ENCODE data around the gene ETF1. TPM values are rescaled to one million over a fixed set of nuclear protein-coding genes. Genes with fewer than 3 reads are reported as not detected.

The ETF1 gene
- total RNA-seq, 2 donors from 2014 or later, result 106 to 109 TPM

DNA sequence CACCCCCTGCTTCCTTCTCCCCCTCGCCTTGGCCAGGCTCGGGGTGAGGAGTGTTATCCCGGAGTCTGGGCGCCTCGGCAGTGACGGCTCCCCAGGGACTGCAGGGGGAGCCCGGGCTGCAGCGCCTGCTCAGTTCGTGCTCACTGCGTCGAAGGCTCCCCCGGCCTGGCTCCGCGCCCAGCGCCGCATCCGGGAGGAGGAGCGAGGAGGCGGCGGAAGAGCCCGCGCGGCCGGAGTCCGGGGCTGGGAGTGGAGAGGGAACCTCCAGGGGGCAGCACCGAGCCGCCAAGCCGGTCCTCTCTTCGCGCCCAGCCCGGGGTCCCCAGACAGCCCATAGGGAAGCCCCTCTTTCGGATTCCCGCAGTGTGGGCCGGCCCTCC lies 79.0 kb downstream of the ETF1 start:
- Mint-ChIP-seq H3K4me1 (peaks cover 19% of the 10 kb centered on the region), H3K27ac (peak overlapping the region; percentile 96), H3K36me3 (ENCODE audit: low read depth) (peaks cover 11% of the 10 kb centered on the region), H3K27me3 (ENCODE audit: insufficient read depth) (peaks cover 21% of the 10 kb centered on the region), H3K4me3 (peak overlapping the region; percentile 69), H3K9me3 (no peaks in the 10 kb centered on the region)
- Histone ChIP-seq H3K36me3 (ENCODE audit: control insufficient read depth, insufficient read depth, low read length) (peaks cover 10% of the 10 kb centered on the region), H3K27ac (ENCODE audit: low read depth, low read length) (peak overlapping the region; percentile 96), H3K9ac (ENCODE audit: extremely low read depth, low read length, poor library complexity, severe bottlenecking) (peak overlapping the region; percentile 90), H3K4me3 (ENCODE audit: low read length) (peak overlapping the region; percentile 98), H3K9me3 (ENCODE audit: control insufficient read depth, low read length) (no peaks in the 10 kb centered on the region), H3K27me3 (ENCODE audit: control insufficient read depth, insufficient read depth, low read length, poor library complexity, severe bottlenecking) (peaks cover 12% of the 10 kb centered on the region), H3K4me1 (ENCODE audit: control insufficient read depth, insufficient read depth, low read length) (peaks cover 7% of the 10 kb centered on the region)
- peak; percentile 97 for DNase-seq
- WGBS, 2 experiments (ENCODE audit: insufficient coverage in 1 of 2, insufficient read length in 1 of 2), result 0% methylated on average over 4 to 34 of the region's 34 CpGs
- TF ChIP-seq, protein P1, sequence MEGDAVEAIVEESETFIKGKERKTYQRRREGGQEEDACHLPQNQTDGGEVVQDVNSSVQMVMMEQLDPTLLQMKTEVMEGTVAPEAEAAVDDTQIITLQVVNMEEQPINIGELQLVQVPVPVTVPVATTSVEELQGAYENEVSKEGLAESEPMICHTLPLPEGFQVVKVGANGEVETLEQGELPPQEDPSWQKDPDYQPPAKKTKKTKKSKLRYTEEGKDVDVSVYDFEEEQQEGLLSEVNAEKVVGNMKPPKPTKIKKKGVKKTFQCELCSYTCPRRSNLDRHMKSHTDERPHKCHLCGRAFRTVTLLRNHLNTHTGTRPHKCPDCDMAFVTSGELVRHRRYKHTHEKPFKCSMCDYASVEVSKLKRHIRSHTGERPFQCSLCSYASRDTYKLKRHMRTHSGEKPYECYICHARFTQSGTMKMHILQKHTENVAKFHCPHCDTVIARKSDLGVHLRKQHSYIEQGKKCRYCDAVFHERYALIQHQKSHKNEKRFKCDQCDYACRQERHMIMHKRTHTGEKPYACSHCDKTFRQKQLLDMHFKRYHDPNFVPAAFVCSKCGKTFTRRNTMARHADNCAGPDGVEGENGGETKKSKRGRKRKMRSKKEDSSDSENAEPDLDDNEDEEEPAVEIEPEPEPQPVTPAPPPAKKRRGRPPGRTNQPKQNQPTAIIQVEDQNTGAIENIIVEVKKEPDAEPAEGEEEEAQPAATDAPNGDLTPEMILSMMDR (conservative IDR thresholded peaks at IDR 0.05), result peak; percentile 97

DNA sequence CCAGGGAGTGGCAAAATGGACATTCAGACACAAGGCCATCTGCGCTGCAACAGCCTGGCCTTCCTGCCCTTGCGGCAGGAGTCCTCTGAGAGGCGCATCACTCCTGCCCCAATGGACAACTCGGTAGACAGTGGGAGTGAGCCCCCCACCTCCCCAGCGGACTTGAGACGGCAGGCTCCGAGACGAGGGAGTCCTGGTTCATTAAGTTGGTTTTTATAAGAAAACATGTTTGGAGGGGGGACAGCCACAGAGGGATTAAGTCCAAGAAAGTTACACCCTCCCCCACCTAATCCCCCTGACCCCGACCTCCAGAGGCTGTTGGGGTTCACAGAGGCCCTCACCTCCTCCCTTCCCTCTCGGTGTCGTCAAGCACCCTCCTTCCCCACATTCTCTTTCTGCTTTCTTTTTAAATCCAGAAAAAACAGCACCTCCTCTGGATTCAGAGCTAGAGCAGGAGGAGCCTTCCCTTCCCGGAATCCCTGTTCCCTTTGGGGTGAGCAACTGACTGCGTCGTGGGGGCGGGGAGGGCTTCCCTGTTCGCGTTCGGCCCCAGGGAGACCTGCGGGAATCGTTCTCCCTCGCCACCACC lies 79.5 kb downstream of the ETF1 start:
- Histone ChIP-seq H3K4me1 (ENCODE audit: control insufficient read depth, insufficient read depth, low read length) (peaks cover 7% of the 10 kb centered on the region), H3K36me3 (ENCODE audit: control insufficient read depth, insufficient read depth, low read length) (peaks cover 10% of the 10 kb centered on the region), H3K9me3 (ENCODE audit: control insufficient read depth, low read length) (no peaks in the 10 kb centered on the region), H3K4me3 (ENCODE audit: low read length) (peak overlapping the region; percentile 98), H3K27me3 (ENCODE audit: control insufficient read depth, insufficient read depth, low read length, poor library complexity, severe bottlenecking) (peaks cover 12% of the 10 kb centered on the region), H3K9ac (ENCODE audit: extremely low read depth, low read length, poor library complexity, severe bottlenecking) (peak overlapping the region; percentile 90), H3K27ac (ENCODE audit: low read depth, low read length) (peak overlapping the region; percentile 80)
- Mint-ChIP-seq H3K27ac (peak overlapping the region; percentile 92), H3K36me3 (ENCODE audit: low read depth) (peaks cover 11% of the 10 kb centered on the region), H3K27me3 (ENCODE audit: insufficient read depth) (peaks cover 21% of the 10 kb centered on the region), H3K4me1 (peaks cover 19% of the 10 kb centered on the region), H3K9me3 (no peaks in the 10 kb centered on the region), H3K4me3 (peak overlapping the region; percentile 69)
- DNase-seq, result peak; percentile 65
- WGBS, 2 experiments (ENCODE audit: insufficient coverage in 1 of 2, insufficient read length in 1 of 2), result 27 to 64% methylated on average over 3 to 19 of the region's 21 CpGs
- TF ChIP-seq, protein P1 (conservative IDR thresholded peaks at IDR 0.05), result no peak

DNA sequence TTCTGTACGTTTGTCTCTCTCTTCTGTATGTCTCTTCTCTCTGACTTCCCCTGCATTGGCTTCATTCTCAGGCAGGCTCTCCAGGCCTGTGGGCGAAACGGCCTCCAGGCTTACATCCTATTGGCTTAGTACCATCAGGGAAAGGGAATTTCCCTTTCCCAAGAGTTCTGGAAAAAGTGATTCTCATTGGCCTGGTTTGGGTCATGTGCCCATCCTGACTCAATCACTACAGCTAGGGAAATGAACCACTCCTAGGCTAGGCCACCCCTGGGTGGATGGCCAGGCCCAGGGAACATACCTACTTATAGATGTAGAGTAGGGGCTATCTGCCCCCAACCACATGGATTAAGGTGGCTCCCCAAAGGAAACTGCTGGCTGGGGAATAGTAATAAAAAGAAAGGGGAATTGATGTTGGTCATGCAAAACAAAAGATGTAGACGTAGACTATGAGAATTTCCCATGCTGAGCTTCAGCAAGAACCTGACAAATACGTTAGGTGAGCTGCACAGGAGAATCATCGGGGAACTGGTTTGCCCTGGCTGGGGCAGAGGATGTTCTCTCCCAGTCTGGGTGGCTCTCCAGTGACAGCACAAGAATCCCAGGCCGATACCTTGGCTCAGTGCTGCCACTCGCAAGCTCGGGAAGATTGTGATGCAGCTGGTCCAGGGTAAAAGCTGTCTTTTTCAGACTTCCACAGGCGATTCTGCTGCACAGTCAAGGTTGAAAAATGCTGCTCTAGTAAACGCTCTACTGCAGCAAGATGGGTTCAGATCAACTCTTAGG lies 81.5 kb downstream of the ETF1 start:
- Histone ChIP-seq H3K4me1 (ENCODE audit: control insufficient read depth, insufficient read depth, low read length) (peaks cover 6% of the 10 kb centered on the region), H3K4me3 (ENCODE audit: low read length) (no peak overlapping the region), H3K9me3 (ENCODE audit: control insufficient read depth, low read length) (no peaks in the 10 kb centered on the region), H3K27me3 (ENCODE audit: control insufficient read depth, insufficient read depth, low read length, poor library complexity, severe bottlenecking) (peaks cover 10% of the 10 kb centered on the region), H3K27ac (ENCODE audit: low read depth, low read length) (no peak overlapping the region), H3K36me3 (ENCODE audit: control insufficient read depth, insufficient read depth, low read length) (no peaks in the 10 kb centered on the region), H3K9ac (ENCODE audit: extremely low read depth, low read length, poor library complexity, severe bottlenecking) (no peak overlapping the region)
- H3K27me3 Mint-ChIP-seq (ENCODE audit: insufficient read depth), result peaks cover 7% of the 10 kb centered on the region
- H3K27ac Mint-ChIP-seq, result no peak overlapping the region
- TF ChIP-seq, protein P1 (conservative IDR thresholded peaks at IDR 0.05), result no peak
- H3K4me1 Mint-ChIP-seq, result peaks cover 12% of the 10 kb centered on the region
- DNase-seq, result peak; percentile 51
- no peaks in the 10 kb centered on the region for H3K36me3 Mint-ChIP-seq (ENCODE audit: low read depth)
- no peaks in the 10 kb centered on the region for H3K9me3 Mint-ChIP-seq
- no peak overlapping the region for H3K4me3 Mint-ChIP-seq
- WGBS, 2 experiments (ENCODE audit: insufficient coverage in 1 of 2, insufficient read length in 1 of 2), result 89 to 94% methylated on average over 11 of the region's 11 CpGs

All from endodermal cell (in vitro differentiated cells).